GM18870 (cell line): Measurements from ENCODE around the gene KIF11.

Source experiments
- ATAC-seq: cut with Tn5 transposase; IDR thresholded peaks from one replicate; pipeline ENCODE4 v1.9.1; 2021; ENCODE audit warnings: moderate library complexity; ENCODE audit not compliant: unreplicated experiment

The KIF11 gene

DNA sequence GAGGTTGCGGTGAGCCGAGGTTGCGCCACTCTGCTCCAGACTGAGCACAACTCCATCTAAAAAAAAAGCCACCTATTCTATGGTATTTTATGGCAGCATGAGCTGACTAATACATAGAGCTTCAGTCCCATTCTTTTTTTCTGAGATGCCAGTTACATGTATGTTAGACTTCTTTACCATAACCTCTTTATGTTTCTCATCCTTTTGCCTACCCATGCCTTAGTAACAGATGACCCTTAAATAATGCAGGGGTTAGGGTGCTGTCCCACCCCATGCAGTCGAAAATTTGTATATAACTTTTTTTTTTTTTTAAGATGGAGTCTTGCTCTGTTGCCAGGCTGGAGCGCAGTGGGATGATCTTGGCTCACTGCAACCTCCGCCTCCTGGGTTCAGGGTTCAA lies 74.1 kb downstream of the KIF11 start:
- no peak for ATAC-seq

GRCh38 chr10:92677708-92678107 lies 84.8 kb downstream of the KIF11 start:
- ATAC-seq = no peak

DNA sequence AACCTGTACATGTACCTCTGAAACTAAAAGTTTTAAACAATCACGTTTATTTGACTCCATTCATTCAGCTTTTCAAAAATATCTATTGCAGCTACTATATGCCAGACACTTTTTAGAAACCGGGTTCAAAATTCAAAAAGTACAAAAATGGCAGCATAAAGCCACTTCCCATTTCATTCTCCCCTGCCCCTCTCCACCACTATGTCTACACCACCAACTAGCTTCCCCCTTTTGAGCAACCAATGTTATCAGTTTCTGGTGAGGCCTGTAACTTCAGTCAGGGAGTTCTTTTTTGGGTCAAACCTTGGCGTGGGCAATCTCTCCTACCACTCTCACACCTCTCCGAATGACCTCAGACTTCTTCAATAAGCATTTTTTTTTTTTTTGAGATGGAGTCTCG lies 85.3 kb downstream of the KIF11 start:
- ATAC-seq = no peak

DNA sequence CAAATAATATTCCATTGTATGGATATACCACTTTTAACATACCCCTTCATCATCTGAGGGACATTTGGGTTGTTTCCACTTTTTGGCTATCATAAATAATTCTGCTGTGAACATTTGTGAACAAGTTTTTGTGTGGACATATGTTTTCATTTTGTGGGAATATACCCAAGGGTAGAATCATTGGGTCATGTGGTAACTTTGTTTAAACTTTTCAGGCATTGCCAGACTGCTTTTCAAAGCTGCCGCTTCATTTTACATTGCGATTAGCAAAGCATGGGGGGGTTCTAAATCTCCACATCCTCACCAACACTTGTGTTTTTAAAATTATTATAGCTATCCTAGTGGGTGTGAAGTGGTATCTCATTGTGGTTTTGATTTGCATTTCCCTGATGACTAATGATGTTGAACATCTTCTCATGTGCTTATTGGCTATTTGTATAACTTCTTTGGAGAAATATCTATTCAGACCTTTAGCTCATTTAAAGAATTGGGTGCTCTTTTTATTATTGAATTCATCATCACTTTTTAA lies 88.4 kb downstream of the KIF11 start:
- ATAC-seq = no peak

DNA sequence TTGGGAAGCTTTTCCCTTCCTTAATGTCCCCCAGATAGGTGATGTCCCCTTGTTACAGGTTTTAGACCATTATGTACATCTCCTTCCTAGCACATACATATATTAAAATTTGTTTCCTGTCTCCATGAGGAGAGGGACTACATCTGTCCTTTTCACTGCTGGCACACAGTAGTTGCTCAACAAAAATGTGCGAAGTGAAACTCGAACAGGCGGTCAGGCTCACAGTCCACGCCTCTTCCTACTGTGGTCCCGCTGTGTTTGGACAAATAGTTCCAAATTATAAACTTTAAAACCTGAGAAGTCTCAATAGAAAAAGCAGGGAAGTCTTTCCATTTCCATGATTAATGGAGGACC lies 95.6 kb downstream of the KIF11 start:
- ATAC-seq = no peak

DNA sequence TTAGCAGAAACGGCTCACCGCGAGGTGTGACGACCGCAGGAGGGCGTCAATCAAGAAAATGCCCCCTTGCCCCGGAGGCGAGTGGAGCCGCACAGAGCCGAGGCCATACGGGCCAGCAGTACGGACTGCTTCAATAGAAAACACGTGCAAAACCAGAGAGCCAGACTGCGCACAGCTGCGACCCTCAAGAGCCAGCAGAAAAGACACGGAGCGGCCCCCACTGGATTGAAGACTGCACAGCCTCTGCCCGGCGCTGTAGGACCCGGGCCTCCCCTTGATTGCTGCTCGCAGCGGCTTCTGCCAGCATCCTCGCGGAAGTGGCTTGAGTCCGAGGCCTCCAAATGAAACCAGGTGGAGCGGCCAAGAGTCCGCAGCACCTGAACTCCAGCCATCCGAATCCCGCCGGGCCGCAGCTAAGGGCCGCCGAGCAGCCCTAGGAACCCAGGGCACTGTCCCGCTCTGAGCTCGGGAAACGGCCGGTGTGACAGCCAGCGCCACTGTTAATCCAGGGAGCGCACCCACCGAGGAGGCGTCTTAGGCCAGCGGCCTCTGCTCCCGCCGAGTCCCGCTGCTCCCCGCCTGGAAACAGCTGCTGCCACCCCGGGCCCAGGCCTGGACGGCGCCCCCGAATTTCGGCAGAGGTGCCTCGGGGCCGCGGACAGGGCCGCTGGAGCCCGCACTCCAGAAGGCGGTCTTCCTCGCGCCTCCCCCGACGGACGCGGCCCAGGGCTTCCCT lies 96.2 kb downstream of the KIF11 start:
- ATAC-seq = no peak

- ATAC-seq = no peak
Observed at GRCh38 chr10:92689663-92690210, 96.8 kb downstream of the KIF11 start, which contains the start of gene HHEX. Gene HHEX (plus strand): TSS chr10:92689955. CDS start chr10:92689987, 32 bp downstream.

GRCh38 chr10:92690211-92690914 lies 97.4 kb downstream of the KIF11 start:
- no peak for ATAC-seq

GRCh38 chr10:92690915-92691590 lies 98.1 kb downstream of the KIF11 start:
- ATAC-seq = no peak

GRCh38 chr10:92691591-92692079 lies 98.7 kb downstream of the KIF11 start:
- no peak for ATAC-seq

GRCh38 chr10:92692080-92692671 lies 99.2 kb downstream of the KIF11 start:
- no peak for ATAC-seq

DNA sequence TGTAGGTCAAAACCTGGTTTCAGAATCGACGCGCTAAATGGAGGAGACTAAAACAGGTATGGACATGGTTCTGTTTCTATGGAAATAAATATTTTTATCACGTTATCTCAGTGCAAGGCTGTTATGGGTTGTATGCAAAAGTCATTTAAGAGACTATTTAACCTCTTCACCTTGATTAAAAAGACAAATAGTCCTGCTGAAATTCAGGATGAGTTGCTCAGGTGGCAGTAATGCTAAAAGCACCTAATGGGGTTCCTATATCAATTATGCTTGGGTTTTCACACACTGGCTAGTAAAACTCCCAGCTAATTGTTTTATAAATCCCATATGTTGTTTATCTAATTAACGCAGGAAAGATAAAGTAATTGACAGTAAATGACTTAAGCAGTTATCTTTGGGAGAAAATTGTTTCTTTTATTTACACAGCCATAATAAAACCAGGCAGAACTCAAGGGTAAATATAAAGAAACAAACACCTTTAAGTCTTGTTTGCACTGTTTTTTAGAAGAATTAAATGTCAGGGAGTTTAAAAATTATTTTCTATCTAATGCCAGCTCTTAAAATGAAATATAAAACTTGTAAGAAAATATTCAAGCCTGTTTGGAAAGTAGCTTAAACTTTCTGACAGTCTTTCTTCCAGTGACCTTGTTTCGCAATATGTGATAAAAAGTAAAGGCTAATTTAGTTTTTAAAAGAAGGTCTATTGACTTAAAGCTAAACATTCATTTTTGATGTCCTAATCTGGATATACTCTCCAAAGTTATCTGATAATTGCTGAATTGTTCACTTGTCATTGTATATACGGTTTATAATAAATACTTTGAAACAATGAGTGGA lies 100.0 kb downstream of the KIF11 start:
- ATAC-seq = no peak

GRCh38 chr10:92693534-92693893 lies 100.6 kb downstream of the KIF11 start:
- no peak for ATAC-seq

- ATAC-seq = no peak
Observed at GRCh38 chr10:92695679-92696605, 103.0 kb downstream of the KIF11 start.

DNA sequence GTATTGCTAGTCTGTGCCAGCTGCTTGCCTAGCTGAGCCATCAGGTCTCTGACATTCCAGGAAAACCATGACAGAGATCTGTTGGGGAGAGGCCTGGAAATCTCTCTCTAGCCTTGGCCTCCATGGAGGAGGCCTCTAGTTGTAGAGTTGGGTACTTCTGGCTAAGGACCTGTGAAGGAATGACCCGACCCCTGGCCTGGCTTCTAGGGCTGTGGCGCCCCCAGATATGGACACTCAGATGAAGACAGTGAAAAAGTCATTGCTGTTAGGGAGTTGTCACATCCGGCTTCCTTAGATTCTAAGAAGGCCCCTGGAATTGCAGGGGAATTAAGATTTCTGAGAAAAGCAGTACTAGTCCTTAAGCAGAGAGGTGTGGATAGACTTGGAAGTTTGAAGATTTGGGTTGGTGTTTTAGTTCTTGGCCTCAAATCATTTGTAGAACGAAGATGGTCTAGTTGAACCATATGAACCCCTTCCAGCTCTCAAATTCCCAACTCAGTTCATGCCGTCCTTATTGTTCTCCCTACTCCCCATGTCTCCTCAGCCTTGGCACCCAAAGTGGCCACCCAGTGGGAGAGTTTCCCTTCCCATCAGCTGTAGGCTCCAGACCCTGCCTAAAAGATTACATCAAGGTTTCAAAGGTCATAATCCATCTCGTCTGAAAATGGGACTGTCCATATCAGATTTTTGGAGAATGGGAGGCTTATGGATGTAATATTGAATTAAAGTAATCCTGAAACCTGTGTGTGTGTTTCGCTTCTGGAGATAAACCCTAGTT lies 103.9 kb downstream of the KIF11 start:
- no peak for ATAC-seq

DNA sequence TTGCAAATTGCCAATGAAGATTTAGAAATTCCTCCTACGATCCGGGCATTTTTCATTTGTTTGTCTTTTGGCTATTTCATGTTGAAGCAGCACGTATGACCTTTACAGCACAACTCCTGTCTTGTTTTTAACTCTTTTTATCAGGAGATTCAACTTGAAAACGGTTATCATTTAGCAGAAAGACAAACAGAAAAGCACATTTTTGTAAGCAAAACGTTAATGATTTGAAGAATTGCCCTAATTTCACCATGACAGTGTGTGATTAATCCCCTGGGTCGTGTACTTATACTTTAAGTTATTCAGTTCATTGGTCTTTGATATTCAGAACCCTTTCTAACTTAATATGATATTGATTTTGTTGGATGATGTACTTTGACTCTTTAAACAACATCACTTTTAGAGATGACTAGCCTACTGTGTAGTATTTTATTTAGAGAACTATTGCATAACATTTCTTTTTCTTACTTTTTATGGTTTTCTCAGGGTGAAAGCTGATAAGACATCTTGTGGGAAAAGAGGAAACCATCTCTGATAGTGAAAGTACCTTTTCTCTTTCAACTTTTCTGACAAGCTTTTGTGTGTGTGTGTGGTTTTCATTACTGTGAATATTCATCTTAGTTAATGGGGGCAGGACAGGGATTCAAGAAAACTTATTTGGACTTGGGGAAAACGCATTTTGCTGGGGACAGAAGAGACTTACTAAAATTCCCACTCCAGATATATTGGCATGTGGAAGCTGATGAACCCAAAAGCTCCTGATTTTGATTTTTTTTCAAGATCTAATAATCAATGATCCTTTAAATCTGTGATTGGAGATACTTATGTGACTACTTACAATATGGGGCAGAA lies 105.0 kb downstream of the KIF11 start:
- no peak for ATAC-seq

GRCh38 chr10:92699193-92699517 lies 106.2 kb downstream of the KIF11 start:
- ATAC-seq = no peak
